ENCODE data around the gene DLGAP1. TPM values are rescaled to one million over a fixed set of nuclear protein-coding genes. Genes with fewer than 3 reads are reported as not detected.

DLGAP1 gene
- total and polyA plus RNA-seq, 2 donors = 0.24 to 0.41 TPM

GRCh38 chr18:4198956-4199355 is 256.2 kb downstream of the DLGAP1 start:
- Histone ChIP-seq H3K27me3 (ENCODE audit: control insufficient read depth in 2 of 2, insufficient read depth in 1 of 2, low read length in 1 of 2) (no peaks in the 10 kb centered on the region), H3K4me1 (ENCODE audit: control insufficient read depth in 2 of 2, insufficient read depth in 2 of 2, low read length in 2 of 2) (no peaks in the 10 kb centered on the region), H3K4me3 (ENCODE audit: low read length in 2 of 2) (no peak overlapping the region), H3K27ac (ENCODE audit: low read depth in 1 of 2, low read length in 1 of 2) (no peak overlapping the region), H3K36me3 (ENCODE audit: control insufficient read depth in 2 of 2, insufficient read depth in 2 of 2, low read length in 1 of 2) (no peaks in the 10 kb centered on the region), H3K9me3 (ENCODE audit: control insufficient read depth in 2 of 2, insufficient read depth in 1 of 2, low read length in 1 of 2) (no peaks in the 10 kb centered on the region)
- 90% methylated on average over 5 of the region's 5 CpGs for WGBS
- no peak for DNase-seq (ENCODE audit: low read depth in 6 of 9, low spot score in 9 of 9)

- Histone ChIP-seq H3K9me3 (ENCODE audit: control insufficient read depth in 2 of 2, insufficient read depth in 1 of 2, low read length in 1 of 2) (no peaks in the 10 kb centered on the region), H3K27ac (ENCODE audit: low read depth in 1 of 2, low read length in 1 of 2) (no peak overlapping the region), H3K4me3 (ENCODE audit: low read length in 2 of 2) (no peak overlapping the region), H3K36me3 (ENCODE audit: control insufficient read depth in 2 of 2, insufficient read depth in 2 of 2, low read length in 1 of 2) (no peaks in the 10 kb centered on the region), H3K4me1 (ENCODE audit: control insufficient read depth in 2 of 2, insufficient read depth in 2 of 2, low read length in 2 of 2) (no peaks in the 10 kb centered on the region), H3K27me3 (ENCODE audit: control insufficient read depth in 2 of 2, insufficient read depth in 1 of 2, low read length in 1 of 2) (no peaks in the 10 kb centered on the region)
- 34% methylated on average over 4 of the region's 4 CpGs for WGBS
- DNase-seq (ENCODE audit: low read depth in 6 of 9, low spot score in 9 of 9) = no peak
Measured at GRCh38 chr18:4196351-4196750, 258.8 kb downstream of the DLGAP1 start.

- no peaks in the 10 kb centered on the region for H3K4me1 ChIP-seq (ENCODE audit: control insufficient read depth in 2 of 2, insufficient read depth in 2 of 2, low read length in 2 of 2)
- H3K36me3 ChIP-seq (ENCODE audit: control insufficient read depth in 2 of 2, insufficient read depth in 2 of 2, low read length in 1 of 2) = no peaks in the 10 kb centered on the region
- no peak overlapping the region for H3K4me3 ChIP-seq (ENCODE audit: low read length in 2 of 2)
- WGBS = 78% methylated on average over 3 of the region's 3 CpGs
- DNase-seq (ENCODE audit: low read depth in 6 of 9, low spot score in 9 of 9) = no peak
- no peaks in the 10 kb centered on the region for H3K27me3 ChIP-seq (ENCODE audit: control insufficient read depth in 2 of 2, insufficient read depth in 1 of 2, low read length in 1 of 2)
- H3K27ac ChIP-seq (ENCODE audit: low read depth in 1 of 2, low read length in 1 of 2) = no peak overlapping the region
- H3K9me3 ChIP-seq (ENCODE audit: control insufficient read depth in 2 of 2, insufficient read depth in 1 of 2, low read length in 1 of 2) = no peaks in the 10 kb centered on the region
Measured at GRCh38 chr18:4193086-4193485, 262.0 kb downstream of the DLGAP1 start.

GRCh38 chr18:4181882-4182568 is 273.1 kb downstream of the DLGAP1 start:
- Histone ChIP-seq H3K27ac (ENCODE audit: low read depth in 1 of 2, low read length in 1 of 2) (no peak overlapping the region), H3K4me1 (ENCODE audit: control insufficient read depth in 2 of 2, insufficient read depth in 2 of 2, low read length in 2 of 2) (no peaks in the 10 kb centered on the region), H3K27me3 (ENCODE audit: control insufficient read depth in 2 of 2, insufficient read depth in 1 of 2, low read length in 1 of 2) (no peaks in the 10 kb centered on the region), H3K4me3 (ENCODE audit: low read length in 2 of 2) (no peak overlapping the region), H3K36me3 (ENCODE audit: control insufficient read depth in 2 of 2, insufficient read depth in 2 of 2, low read length in 1 of 2) (no peaks in the 10 kb centered on the region), H3K9me3 (ENCODE audit: control insufficient read depth in 2 of 2, insufficient read depth in 1 of 2, low read length in 1 of 2) (no peaks in the 10 kb centered on the region)
- 75% methylated on average over 7 of the region's 7 CpGs for WGBS
- DNase-seq (ENCODE audit: low read depth in 6 of 9, low spot score in 9 of 9) = no peak

- H3K27ac ChIP-seq (ENCODE audit: low read depth in 1 of 2, low read length in 1 of 2) = no peak overlapping the region
- no peaks in the 10 kb centered on the region for H3K9me3 ChIP-seq (ENCODE audit: control insufficient read depth in 2 of 2, insufficient read depth in 1 of 2, low read length in 1 of 2)
- H3K36me3 ChIP-seq (ENCODE audit: control insufficient read depth in 2 of 2, insufficient read depth in 2 of 2, low read length in 1 of 2) = no peaks in the 10 kb centered on the region
- DNase-seq (ENCODE audit: low read depth in 6 of 9, low spot score in 9 of 9) = no peak
- H3K27me3 ChIP-seq (ENCODE audit: control insufficient read depth in 2 of 2, insufficient read depth in 1 of 2, low read length in 1 of 2) = no peaks in the 10 kb centered on the region
- 65% methylated on average over 3 of the region's 3 CpGs for WGBS
- H3K4me3 ChIP-seq (ENCODE audit: low read length in 2 of 2) = no peak overlapping the region
- no peaks in the 10 kb centered on the region for H3K4me1 ChIP-seq (ENCODE audit: control insufficient read depth in 2 of 2, insufficient read depth in 2 of 2, low read length in 2 of 2)
Measured at GRCh38 chr18:4181086-4181485, 274.0 kb downstream of the DLGAP1 start.

GRCh38 chr18:4172196-4173100 is 282.7 kb downstream of the DLGAP1 start:
- Histone ChIP-seq H3K27ac (ENCODE audit: low read depth in 1 of 2, low read length in 1 of 2) (no peak overlapping the region), H3K9me3 (ENCODE audit: control insufficient read depth in 2 of 2, insufficient read depth in 1 of 2, low read length in 1 of 2) (no peaks in the 10 kb centered on the region), H3K36me3 (ENCODE audit: control insufficient read depth in 2 of 2, insufficient read depth in 2 of 2, low read length in 1 of 2) (no peaks in the 10 kb centered on the region), H3K4me1 (ENCODE audit: control insufficient read depth in 2 of 2, insufficient read depth in 2 of 2, low read length in 2 of 2) (no peaks in the 10 kb centered on the region), H3K4me3 (ENCODE audit: low read length in 2 of 2) (no peak overlapping the region), H3K27me3 (ENCODE audit: control insufficient read depth in 2 of 2, insufficient read depth in 1 of 2, low read length in 1 of 2) (no peaks in the 10 kb centered on the region)
- 86% methylated on average over 6 of the region's 6 CpGs for WGBS
- DNase-seq (ENCODE audit: low read depth in 6 of 9, low spot score in 9 of 9) = no peak

- 74% methylated on average over 4 of the region's 4 CpGs for WGBS
- Histone ChIP-seq H3K27me3 (ENCODE audit: control insufficient read depth in 2 of 2, insufficient read depth in 1 of 2, low read length in 1 of 2) (no peaks in the 10 kb centered on the region), H3K4me3 (ENCODE audit: low read length in 2 of 2) (no peak overlapping the region), H3K4me1 (ENCODE audit: control insufficient read depth in 2 of 2, insufficient read depth in 2 of 2, low read length in 2 of 2) (no peaks in the 10 kb centered on the region), H3K27ac (ENCODE audit: low read depth in 1 of 2, low read length in 1 of 2) (no peak overlapping the region), H3K36me3 (ENCODE audit: control insufficient read depth in 2 of 2, insufficient read depth in 2 of 2, low read length in 1 of 2) (no peaks in the 10 kb centered on the region), H3K9me3 (ENCODE audit: control insufficient read depth in 2 of 2, insufficient read depth in 1 of 2, low read length in 1 of 2) (no peaks in the 10 kb centered on the region)
- DNase-seq (ENCODE audit: low read depth in 6 of 9, low spot score in 9 of 9) = no peak
Measured at GRCh38 chr18:4157352-4157751, 297.8 kb downstream of the DLGAP1 start.

GRCh38 chr18:4146797-4147196 is 308.3 kb downstream of the DLGAP1 start:
- Histone ChIP-seq H3K4me1 (ENCODE audit: control insufficient read depth in 2 of 2, insufficient read depth in 2 of 2, low read length in 2 of 2) (no peaks in the 10 kb centered on the region), H3K9me3 (ENCODE audit: control insufficient read depth in 2 of 2, insufficient read depth in 1 of 2, low read length in 1 of 2) (no peaks in the 10 kb centered on the region), H3K4me3 (ENCODE audit: low read length in 2 of 2) (no peak overlapping the region), H3K27ac (ENCODE audit: low read depth in 1 of 2, low read length in 1 of 2) (no peak overlapping the region), H3K27me3 (ENCODE audit: control insufficient read depth in 2 of 2, insufficient read depth in 1 of 2, low read length in 1 of 2) (no peaks in the 10 kb centered on the region), H3K36me3 (ENCODE audit: control insufficient read depth in 2 of 2, insufficient read depth in 2 of 2, low read length in 1 of 2) (no peaks in the 10 kb centered on the region)
- WGBS = 97% methylated on average over 1 of the region's 1 CpG
- no peak for DNase-seq (ENCODE audit: low read depth in 6 of 9, low spot score in 9 of 9)

- no peak overlapping the region for H3K27ac ChIP-seq (ENCODE audit: low read depth in 1 of 2, low read length in 1 of 2)
- WGBS = 21% methylated on average over 1 of the region's 1 CpG
- H3K4me3 ChIP-seq (ENCODE audit: low read length in 2 of 2) = no peak overlapping the region
- no peaks in the 10 kb centered on the region for H3K27me3 ChIP-seq (ENCODE audit: control insufficient read depth in 2 of 2, insufficient read depth in 1 of 2, low read length in 1 of 2)
- no peaks in the 10 kb centered on the region for H3K9me3 ChIP-seq (ENCODE audit: control insufficient read depth in 2 of 2, insufficient read depth in 1 of 2, low read length in 1 of 2)
- H3K4me1 ChIP-seq (ENCODE audit: control insufficient read depth in 2 of 2, insufficient read depth in 2 of 2, low read length in 2 of 2) = no peaks in the 10 kb centered on the region
- no peak for DNase-seq (ENCODE audit: low read depth in 6 of 9, low spot score in 9 of 9)
- no peaks in the 10 kb centered on the region for H3K36me3 ChIP-seq (ENCODE audit: control insufficient read depth in 2 of 2, insufficient read depth in 2 of 2, low read length in 1 of 2)
Measured at GRCh38 chr18:4144201-4144600, 310.9 kb downstream of the DLGAP1 start.

Data from thymus (tissue), 11 donors.